DMS 273 (cell line): ENCODE data around the gene TMEM140.
A peak's percentile ranks its signal among the peaks of the same experiment; 100 is the strongest.
"Not testable (repeated sequence)": the region's sequence is repeated elsewhere in the genome, so short reads cannot be mapped to it uniquely, and the experiment has no call there.

Experiments used
- DNase-seq: peaks from one replicate; lab custom pipeline; 2025; ENCODE audit not compliant: unreplicated experiment; lab: John Stamatoyannopoulos, UW

Gene TMEM140

DNA sequence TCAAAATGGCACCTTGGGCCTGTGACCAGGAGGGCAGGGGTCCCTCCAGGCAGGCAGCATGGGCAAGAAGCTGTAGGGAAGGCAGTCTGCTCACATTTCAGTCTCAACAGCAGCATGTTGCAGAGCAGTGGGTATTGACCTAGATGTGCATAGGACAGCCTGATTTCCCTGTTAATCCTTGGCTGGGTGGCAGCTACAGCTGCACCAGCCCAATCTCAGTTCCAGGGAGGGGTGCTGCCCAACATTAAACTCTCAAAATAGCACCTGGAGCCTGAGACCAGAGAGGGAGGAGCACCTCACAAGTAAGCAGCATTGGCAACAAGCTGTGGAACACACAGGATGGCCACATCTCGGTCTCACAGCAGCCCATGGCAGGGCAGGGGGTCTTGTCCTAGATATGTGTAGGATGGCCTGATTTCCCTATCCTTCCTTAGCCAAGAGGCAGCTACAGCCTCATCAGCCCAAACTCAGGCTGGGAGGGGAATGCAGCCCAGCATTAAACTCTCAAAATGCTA is 10.3 kb downstream of the TMEM140 start:
- DNase-seq, result no peak

DNA sequence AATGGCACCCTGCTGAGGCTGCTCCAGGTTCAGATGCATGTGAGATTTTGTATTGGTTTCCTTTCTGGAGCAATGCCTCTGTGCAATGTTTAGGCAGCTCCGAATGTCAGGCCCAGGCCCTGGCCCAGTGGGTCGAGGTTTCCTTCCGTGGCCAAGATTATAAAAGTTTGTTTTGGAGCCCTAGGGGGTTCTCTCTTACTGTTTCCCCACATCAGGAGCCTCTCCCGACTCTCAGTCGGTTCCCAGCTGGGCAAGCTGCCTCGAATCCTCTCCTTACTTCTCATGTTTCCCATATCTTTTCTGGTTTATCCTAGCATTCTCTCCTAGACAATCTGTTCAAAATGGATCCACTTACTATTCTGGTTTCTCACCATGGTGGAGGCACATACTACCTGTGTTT is 11.0 kb downstream of the TMEM140 start:
- DNase-seq, result no peak

DNA sequence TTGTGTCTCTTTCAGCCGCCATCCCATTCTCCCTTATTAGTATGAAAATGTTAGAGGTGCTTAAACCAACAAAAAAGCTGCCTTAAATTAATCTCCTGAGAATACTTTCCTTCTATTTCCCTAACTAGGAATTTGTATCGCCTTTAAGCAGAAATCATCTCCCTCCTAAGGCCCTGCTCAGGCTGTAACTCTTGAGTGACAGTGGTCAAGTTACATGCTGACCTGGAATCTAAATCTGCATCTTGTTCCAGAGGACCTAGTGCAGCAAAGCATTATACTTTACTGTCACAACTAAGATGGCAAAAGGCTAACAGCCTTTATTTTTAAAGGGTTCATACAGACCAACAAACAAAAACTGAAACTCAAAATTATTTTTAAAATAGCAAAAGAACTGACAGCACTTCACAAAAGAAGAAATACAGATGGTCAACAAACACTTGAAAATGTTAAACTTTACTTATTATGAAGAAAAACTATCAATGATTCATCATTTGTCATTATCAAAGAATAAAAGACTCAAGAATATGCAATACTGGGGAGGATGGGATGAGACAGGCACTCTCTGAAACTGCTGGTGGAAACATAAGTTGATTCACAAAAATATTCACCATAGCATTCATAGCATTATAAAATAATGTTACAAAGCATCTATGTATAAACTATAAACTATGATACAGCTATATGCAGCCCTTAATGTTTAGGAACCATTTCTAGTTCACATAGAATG is 11.7 kb downstream of the TMEM140 start:
- no peak for DNase-seq

DNA sequence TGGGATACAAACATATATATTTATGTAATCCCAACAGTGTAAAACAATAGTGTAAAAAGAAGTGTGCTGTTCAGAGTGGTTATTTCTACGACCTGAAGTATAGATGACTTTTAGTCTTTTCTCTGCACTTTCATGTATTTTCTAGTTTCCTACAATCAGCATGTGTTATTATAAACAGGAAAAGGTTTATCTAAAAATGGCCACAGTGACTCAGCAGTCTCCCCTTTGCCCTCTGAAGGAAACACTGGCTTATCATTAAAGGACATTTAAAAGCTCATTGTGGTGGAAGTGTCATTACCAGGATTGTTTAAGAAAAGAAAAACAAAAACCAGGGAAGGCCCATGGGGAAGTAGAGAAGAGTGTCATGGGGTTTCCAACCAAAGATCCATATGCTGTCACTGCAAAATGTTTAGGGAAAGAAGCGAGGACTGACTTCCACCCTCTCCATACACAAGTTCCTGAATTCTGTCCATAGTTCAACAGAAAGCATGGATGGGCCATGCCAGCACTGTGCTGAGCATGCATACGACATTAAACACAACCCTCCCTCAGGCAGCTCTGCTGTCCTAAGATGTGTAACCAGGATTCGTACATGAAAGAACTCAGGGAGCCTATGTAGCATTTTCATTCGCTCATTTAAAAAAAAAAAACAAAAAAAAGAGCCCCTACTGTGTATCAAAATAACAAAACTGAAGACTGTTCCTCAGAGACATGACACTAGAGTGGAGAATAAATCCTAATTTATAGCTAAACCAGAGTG is 12.4 kb downstream of the TMEM140 start:
- no peak for DNase-seq

DNA sequence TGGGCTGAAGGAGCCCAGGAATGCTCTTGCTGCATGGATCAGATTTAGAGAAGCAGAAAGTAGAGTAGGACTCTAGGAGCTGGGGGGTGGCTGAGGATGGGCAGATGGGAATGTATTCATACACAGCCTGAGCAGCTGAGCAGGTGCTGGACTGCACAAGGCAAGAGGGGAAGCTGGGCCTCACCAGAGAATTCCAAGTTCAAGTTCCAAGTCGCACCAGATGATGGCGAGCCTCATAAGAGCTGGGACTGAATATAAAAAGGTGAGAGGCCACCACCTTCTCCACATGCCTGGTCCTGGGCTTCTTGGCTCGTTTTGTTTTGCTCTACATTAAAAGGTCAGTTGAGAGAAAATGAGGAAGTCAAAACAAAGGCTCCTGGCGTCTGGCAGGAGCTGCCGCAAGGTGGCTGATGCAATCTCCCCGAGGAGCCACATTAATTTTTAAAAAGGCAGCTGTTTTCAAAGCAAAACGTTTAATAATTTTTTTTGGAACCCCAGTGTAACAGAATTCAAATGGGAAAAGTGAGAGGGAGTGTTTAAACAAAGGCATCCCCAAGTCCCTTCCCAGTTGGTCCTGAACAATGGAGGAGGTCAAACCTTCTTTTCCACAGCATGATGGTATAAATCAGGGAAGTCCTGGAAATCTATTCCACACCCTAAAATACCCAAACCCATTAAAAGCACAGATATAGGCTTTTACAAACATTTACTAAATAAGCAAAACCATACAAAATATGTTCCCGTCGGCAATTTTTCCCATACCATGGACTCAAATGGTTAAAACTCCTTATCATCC is 13.2 kb downstream of the TMEM140 start:
- DNase-seq, result peak; percentile 73

DNA sequence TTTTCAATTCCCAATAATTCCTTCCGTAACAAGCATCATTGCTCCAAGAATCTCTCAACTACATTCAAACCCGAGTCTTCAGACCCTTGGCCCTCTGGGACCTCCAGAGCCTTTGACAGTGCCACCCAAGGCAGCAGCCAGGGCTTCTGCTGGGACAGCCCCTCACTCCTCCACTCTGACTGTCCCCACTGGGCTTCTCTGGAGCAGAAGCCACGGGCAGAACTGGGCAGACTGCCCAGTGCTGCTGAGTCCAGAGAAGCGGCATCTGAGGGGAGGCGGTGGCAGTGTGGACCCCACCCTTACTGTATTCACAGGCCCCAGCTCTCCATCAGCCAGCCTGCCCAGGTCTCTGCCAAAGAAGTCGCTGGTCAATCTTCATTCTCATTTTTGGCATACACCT is 13.8 kb downstream of the TMEM140 start:
- DNase-seq, result peak; percentile 38

DNA sequence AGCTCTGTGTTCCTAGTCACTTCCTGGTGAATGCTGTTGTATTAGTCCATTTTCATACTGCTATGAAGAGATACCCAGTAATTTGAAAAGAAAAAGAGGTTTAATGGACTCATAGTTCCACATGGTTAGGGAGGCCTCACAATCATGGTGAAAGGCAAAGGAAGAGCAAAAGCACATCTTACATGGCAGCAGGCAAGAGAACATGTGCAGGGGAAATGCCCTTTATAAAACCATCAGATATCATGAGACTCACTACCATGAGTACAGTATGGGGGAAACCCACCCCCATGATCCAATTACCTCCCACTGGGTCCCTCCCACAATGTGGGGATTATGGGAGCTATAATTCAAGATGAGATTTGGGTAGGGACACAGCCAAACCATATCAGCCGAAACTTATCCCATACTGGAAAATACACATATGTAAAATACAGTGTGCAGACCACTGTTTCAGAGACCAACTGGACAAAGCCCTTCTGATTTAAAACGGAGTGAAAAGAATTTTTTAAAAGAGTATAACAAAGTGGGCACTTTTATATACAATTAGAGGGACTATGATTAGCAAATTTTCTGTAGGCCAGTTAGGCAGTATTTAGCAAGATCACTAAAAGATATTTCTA is 14.6 kb downstream of the TMEM140 start:
- no peak for DNase-seq

DNA sequence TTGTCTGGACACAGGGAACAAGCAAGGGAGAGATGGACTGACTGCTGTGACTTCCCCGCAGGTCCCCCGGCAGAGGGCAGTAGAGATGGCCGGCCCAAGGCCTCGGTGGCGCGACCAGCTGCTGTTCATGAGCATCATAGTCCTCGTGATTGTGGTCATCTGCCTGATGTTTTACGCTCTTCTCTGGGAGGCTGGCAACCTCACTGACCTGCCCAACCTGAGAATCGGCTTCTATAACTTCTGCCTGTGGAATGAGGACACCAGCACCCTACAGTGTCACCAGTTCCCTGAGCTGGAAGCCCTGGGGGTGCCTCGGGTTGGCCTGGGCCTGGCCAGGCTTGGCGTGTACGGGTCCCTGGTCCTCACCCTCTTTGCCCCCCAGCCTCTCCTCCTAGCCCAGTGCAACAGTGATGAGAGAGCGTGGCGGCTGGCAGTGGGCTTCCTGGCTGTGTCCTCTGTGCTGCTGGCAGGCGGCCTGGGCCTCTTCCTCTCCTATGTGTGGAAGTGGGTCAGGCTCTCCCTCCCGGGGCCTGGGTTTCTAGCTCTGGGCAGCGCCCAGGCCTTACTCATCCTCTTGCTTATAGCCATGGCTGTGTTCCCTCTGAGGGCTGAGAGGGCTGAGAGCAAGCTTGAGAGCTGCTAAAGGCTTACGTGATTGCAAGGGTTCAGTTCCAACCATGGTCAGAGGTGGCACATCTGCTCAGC is 16.6 kb downstream of the TMEM140 start:
- DNase-seq, result no peak

DNA sequence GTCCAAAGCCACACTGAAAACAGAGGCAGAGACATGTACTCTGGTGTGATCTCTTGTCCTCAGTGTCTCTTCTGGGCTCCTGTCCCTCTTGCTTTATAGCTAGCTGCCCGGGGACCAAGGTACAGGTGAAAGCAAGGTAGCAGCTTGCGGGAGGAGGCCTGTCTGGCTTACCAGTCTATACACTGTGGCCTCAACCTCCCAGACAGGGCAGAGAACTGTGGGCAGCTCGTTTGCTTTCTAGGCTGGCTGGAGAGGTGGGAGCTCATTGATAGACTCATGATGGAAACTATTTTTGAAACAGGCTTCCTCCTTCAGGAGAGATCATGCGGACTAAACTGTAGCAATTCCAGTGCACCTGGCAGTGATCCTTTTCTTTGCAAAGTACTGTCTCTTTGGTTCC is 18.0 kb downstream of the TMEM140 start:
- no peak for DNase-seq

DNA sequence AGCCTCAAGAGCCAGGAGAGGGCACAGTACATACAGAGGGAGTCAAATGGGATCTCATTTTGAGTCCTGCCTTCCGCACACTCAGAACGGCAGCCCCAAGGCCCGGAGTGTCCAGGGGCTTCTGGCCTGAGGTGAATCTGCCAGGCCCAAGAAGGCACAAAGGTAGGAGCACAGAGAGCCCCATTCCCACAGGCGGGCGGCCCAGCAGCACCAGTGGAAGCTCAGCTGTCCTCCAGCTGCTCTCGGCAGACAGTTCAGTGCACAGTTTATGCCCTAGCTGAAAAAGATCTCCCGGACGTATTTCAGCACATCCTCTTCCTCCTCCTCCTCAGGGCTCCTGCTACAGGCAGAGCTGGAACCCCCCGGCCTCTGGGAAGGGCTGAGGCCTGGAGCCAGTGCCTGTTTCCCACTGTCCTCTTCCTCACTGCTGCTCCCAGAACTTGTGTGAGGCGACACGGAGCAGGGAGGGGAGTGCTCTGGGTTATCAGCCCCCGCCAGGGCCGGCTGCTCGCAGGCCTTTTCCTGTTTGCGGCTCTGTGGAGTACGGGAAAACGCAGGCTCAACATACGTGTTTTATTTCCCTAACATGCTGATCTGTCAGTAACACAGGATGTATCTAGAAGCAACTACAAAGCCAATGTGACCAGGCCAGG is 18.6 kb downstream of the TMEM140 start:
- DNase-seq, result no peak

DNA sequence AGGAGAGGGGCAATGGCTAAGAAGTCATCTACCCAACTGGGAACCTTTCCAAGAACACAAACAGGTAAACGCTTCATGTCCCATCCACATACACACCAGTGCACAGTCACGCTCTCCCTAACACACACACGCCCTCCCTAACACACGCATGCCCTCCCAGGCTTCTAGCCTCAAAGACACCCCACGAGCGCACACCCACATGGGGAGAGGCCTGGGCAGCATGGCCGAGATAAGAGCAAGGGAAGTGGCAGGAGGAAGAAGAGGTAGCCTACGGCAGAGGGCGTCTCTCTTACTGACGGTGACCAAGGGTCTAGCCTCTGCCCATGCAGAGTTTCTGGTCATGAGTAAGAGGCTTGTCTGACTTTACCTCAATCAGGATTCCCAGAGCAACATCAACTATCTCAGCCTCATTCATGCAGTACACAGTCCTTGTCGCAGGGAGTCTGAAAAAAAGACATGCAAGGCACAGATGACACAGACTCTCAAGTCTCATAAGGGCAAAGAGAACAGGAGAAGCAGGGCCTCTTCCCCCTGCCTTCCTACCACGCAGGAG is 19.6 kb downstream of the TMEM140 start:
- no peak for DNase-seq

DNA sequence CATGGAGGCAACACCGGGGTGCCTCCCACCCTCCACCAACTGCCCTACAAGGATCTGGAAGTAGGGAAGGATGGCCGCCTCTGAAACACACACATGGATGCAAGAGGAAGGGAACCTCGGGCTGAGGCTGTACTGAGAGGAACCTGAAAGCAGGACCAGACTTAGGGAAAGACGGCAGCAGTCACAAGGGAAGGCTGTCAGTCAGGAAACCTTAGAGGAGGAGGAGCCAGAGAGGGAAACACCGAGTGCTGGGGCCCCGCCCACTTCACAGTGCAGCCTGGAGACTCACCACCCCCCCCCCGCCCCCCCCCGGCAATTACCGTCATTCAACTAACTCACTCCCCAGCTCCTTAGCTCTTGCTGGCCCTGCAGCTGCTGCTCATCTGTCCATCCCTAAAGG is 20.1 kb downstream of the TMEM140 start:
- peak; percentile 27 for DNase-seq

DNA sequence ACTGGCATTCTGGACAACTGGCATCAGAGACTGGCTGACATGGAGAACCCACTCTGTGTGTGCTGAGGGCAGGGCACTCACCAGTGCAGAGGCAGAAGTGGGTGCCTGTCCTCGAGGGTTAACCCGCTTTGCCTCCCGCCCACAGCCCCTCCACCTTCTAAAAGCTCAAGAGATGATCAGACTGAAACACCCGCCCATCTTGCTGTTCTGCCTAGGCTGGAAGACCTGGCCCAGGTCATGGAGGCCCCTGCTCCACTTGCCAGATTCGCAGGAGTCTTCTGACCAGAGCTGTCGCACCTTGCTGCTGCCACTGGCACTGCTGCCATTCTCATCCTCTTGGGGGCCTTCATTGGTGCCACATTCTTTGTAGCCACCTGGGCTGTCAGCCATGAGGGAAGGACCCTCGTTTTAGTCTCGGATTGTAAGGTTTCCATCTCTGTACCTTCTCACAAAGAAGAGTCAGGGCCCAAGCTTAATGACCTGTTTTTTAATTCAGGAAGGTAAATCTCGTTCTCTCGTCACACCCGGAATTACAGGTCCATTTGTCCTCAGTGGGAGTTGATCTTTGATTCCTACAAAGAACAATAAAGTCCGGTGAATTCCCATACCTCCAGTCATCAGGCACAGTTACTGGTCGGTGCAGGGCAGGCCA is 20.7 kb downstream of the TMEM140 start:
- no peak for DNase-seq

DNA sequence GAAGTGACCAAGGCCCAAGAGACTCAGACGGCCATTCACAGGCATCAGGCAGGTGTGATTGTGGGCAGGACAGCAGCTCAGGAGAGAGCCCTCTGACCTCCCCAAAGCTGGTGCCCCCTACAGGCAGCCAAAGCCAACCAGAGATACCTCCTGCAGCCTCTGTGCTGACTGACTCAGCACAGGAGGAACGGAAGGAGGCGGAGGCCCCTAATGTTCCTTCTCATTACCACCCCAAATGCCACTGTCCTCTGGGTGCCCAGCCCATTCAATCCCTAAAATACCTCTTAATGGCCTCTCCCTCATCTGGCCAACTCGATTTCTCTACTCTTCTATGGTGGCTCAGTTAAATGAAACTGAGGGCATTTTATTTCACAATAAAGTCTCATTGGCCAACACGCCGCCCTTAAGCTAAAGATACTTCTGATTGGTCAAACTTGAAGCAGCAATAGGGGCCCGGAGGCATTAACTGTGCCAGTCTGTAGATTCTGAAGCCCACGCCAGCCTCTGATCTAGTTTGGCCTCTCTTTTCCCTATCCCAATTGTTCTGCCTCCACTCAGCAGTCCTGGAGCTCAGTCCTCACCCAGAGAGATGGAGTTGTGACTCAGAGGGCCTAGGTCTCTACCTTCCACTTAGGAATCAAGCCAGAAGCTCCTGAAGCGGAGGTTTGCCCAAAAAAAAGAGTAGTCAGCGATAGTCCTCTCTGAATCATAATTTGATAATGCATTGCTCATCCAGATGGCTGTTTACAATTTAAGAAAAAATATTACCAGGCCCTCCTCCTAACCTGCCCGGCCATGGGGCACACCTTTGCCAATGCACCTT is 21.5 kb downstream of the TMEM140 start:
- DNase-seq, result peak; percentile 70

DNA sequence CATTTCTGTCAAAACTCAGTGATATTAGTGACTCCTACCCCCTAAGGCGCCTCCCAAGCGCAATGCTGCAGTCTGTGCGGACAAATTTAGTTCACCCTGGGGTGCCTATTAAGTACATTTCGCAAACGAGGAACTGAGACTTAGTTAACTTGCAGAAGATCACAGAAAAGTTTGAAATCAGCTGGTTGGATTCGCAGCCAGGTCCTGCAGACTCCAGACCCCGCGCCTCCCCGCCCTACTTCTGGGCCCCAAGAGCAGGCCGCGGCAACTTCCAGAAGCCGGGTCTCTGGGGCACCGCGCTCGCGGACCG is 22.0 kb downstream of the TMEM140 start:
- DNase-seq, result no peak

DNA sequence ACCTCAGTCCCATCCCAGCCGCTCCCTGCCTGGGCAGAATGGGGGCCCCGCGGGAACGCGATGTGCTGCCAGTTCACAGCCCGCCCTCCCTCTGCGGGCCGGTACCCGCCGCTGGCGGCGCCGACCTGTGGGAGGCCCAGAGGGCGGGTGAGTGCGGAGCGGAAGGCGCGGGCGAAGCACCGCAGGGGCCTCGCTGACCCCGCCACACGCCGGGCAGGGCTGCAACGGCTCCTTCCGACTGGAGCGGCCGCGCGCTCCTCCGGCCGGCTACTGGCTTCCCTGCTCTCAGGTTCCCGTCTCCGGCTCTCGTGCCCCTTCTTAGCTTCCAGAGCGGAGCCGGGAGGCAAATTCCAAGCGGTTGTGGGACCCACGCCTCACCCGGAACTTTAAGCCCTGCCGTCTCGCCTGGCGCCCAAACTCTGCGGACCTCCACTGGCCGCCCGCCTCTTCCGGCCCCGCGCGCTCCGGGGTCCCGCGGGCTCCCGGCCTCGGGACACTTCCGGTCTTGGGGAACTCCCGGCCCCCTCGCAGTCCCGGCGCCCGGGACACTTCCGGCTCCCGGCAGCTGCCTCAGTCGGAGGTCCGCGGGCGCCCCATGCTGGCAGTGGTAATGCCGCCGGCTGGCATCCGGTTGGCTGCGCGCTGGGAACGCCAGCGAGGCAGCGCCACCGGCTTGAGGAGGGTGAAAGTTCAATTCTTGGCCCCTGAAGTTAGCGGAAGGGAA is 22.6 kb downstream of the TMEM140 start, which contains the start of gene CYREN:
CYREN (minus strand) TSS at position 434 of the 724 bp plus-strand sequence. CDS start 1,785 bp downstream, outside the sequence.
- peak; percentile 99 for DNase-seq

DNA sequence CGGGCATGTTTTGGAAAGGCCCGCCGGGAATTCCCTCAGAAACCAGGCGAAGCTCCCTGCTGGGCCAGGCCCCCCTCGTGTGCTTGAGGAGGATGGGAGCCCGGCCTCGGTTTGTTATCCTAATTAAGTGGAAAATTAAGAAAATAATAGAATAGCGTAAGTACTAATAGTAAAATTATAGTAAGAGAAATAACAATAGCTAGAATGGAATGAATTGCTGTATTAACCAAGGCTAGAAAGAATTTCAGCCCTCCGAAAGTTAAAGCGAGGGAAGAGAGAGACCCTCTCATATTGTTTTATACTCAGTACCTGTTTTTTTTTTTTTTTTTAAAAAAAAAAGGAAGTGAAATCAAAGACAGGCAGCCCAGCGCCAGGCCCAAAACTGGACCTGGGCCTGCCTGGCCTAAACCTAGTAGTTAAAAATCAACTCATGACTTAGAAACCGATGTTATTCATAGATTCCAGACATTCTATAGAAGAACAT is 23.2 kb downstream of the TMEM140 start:
- not testable (repeated sequence) for DNase-seq
